Thoracic aorta (tissue), 2 donors: Measurements from ENCODE around the gene PACS1. TPM values are rescaled to one million over a fixed set of nuclear protein-coding genes. Genes with fewer than 3 reads are reported as not detected.

Source experiments
- ATAC-seq: fragments of 150-250 bp; one replicate; pipeline ENCODE4 v1.8.0; 2017; ENCODE audit warnings: low read depth; ENCODE audit not compliant: insufficient number of reproducible peaks, low FRiP score
- DNase-seq: peaks from one replicate; pipeline ENCODE4 v3.0.0-alpha.2; 2020; ENCODE audit warnings: low spot score
- H3K27ac ChIP-seq, 2 donors: fragments of 200-600 bp; sonication (generic); 1 replicate in 1 of 2; 2 replicates in 1 of 2; pipeline ENCODE4 v1.5.1; 2016; ENCODE audit warnings: mild to moderate bottlenecking in 2 of 2, moderate library complexity in 2 of 2
- H3K27me3 ChIP-seq: fragments of 200-600 bp; sonication (generic); replicated peaks from 2 replicates; pipeline ENCODE4 v1.6.0; 2016; ENCODE audit warnings: mild to moderate bottlenecking; ENCODE audit not compliant: insufficient read depth
- H3K36me3 ChIP-seq: fragments of 200-600 bp; sonication (generic); one replicate; pipeline ENCODE4 v1.5.1; 2016
- H3K4me1 ChIP-seq, 2 donors: fragments of 200-600 bp; sonication (generic); 1 replicate in 1 of 2; 2 replicates in 1 of 2; pipeline versions ENCODE4 v1.5.1 to v1.6.0; 2016; ENCODE audit warnings: low read depth in 2 of 2, mild to moderate bottlenecking in 1 of 2; ENCODE audit not compliant: control insufficient read depth in 1 of 2
- H3K4me3 ChIP-seq: fragments of 200-600 bp; sonication (generic); 2 replicates; pipeline ENCODE4 v1.5.1; 2016; ENCODE audit warnings: mild to moderate bottlenecking
- H3K9me3 ChIP-seq: fragments of 200-600 bp; sonication (generic); 2 replicates; pipeline ENCODE4 v1.5.1; 2016
- CTCF ChIP-seq: fragments of 200-600 bp; sonication (generic); IDR thresholded peaks from one replicate; pipeline ENCODE4 v1.5.1; 2019; ENCODE audit warnings: antibody characterized with exemption
- total RNA-seq, 2 donors: library from RNA; depleted of rRNA; stranded (reverse); fragments of >200 nt; gene quantifications; one replicate each; pipeline versions ENCODE4 v1.1.0 to v1.2.3, GENCODE V29; 2016

PACS1 gene
- total RNA-seq, 2 donors from 2014 or later: 82.9 to 112 TPM

- no peak overlapping the region for H3K4me3 ChIP-seq
- no peaks in the 10 kb centered on the region for H3K9me3 ChIP-seq
- ATAC-seq: no peak
- DNase-seq: no peak
- H3K27me3 ChIP-seq: no peaks in the 10 kb centered on the region
- no peak for TF ChIP-seq CTCF
- no peaks in the 10 kb centered on the region for H3K4me1 ChIP-seq
- H3K27ac ChIP-seq: no peak overlapping the region
- H3K36me3 ChIP-seq: no peaks in the 10 kb centered on the region
Observed at GRCh38 chr11:66158156-66158555, 88.1 kb downstream of the PACS1 start.

DNA sequence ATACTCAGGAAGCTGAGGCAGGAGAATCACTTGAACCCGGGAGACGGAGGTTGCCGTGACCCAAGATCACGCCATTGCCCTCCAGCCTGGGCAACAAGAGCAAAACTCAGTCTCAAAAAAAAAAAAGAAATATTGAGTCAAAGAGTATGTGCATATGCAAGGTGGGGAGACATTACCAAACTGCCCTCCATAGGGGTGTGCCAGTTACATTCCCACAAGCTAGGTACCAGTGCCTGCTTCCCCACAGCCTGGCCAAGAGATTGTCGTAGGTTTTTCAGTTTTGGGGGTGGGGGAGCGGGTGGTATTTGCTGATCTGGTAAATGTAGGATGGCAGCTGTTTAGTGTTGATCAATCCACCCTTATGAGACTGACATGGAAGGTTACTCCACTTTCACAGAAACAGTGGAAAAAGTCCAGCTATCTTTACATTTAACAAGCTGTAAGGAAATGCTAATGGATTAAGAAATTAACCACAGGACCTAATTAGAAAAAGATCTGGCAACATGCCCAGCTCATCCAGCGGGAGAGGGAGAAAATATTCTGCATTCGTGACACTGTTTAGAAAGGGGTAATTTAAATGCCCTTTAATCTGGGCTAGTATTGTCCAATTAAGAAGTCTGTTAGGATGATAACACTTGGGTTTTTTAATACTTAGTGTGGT is 89.4 kb downstream of the PACS1 start:
- Histone ChIP-seq H3K4me3 (no peak overlapping the region), H3K27me3 (no peaks in the 10 kb centered on the region), H3K27ac (no peak overlapping the region), H3K36me3 (no peaks in the 10 kb centered on the region), H3K4me1 (no peaks in the 10 kb centered on the region), H3K9me3 (no peaks in the 10 kb centered on the region)
- no peak for DNase-seq
- TF ChIP-seq CTCF: no peak
- ATAC-seq: no peak

- Histone ChIP-seq H3K9me3 (no peaks in the 10 kb centered on the region), H3K4me1 (no peaks in the 10 kb centered on the region), H3K36me3 (no peaks in the 10 kb centered on the region), H3K27ac (no peak overlapping the region), H3K27me3 (no peaks in the 10 kb centered on the region), H3K4me3 (no peak overlapping the region)
- no peak for ATAC-seq
- TF ChIP-seq CTCF: no peak
- no peak for DNase-seq
Observed at GRCh38 chr11:66160709-66161108, 90.6 kb downstream of the PACS1 start.

DNA sequence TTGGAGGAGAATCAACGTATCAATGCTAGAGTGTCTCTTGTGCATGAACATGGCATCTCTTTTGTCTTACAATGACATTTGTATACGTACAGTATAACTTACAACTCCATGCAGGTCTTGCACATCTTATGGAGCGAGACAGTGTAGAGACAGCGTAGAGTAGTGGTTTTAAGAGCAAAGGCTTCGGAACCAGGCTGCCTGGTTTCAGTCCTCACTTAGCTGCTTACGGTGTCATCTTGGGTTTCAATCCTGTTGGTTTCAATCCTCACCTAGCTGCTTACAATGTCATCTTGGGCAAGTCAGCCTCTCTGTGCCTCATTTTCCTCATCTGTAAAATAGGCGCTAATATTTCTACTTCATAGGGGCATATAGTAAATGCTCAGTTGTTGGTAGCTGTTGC is 98.2 kb downstream of the PACS1 start:
- TF ChIP-seq CTCF: no peak
- Histone ChIP-seq H3K27me3 (no peaks in the 10 kb centered on the region), H3K4me3 (no peak overlapping the region), H3K27ac (no peak overlapping the region), H3K4me1 (no peaks in the 10 kb centered on the region), H3K36me3 (no peaks in the 10 kb centered on the region), H3K9me3 (no peaks in the 10 kb centered on the region)
- DNase-seq (no peak), ATAC-seq (no peak)

- TF ChIP-seq CTCF: no peak
- Histone ChIP-seq H3K4me1 (no peaks in the 10 kb centered on the region), H3K27me3 (no peaks in the 10 kb centered on the region), H3K9me3 (no peaks in the 10 kb centered on the region), H3K36me3 (no peaks in the 10 kb centered on the region), H3K27ac (no peak overlapping the region), H3K4me3 (no peak overlapping the region)
- ATAC-seq (no peak), DNase-seq (no peak)
Observed at GRCh38 chr11:66172146-66172545, 102.1 kb downstream of the PACS1 start.
